SHP77 (cell line): ENCODE measurements around the gene POLE.

Experiments
- DNase-seq, 2 experiments: peaks; one replicate each; lab custom pipeline; 2025; lab: John Stamatoyannopoulos, UW

The POLE gene

DNA sequence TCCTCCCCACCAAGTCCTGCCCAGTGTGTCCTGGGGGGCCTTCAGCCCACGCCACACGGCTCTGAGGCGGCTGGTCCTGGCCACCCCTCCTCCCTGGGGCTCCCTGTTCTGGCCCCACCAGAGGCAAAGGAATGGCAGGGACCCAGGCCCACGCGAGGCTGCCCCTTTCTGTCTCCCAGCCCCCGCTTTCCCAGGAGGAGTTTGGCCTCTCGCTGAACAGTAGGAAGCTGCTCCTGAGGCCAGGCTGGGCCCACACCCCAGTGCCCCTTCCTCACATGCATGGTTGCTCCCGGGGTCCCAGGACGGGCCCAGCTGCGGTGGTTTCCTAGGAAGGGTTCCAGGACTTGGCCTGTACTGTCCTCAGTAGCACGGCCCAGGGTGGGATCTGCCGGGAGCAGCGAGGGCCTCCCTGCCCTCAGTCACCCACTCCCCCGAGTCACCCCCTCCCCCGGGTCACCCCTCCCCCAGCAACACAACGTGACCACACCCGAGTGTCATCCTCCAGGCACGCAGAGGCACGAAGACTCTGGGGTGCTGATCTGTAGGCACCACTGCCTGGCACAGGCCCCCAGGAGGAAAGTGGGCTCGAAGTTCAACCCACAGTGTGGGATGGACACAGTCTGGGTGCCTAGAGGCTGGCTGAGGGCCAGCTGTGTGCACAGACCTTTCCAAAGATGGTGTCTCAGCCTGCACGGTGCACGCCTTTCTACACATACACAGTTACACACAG lies 109.8 kb downstream of the POLE start:
- no peak for DNase-seq

DNA sequence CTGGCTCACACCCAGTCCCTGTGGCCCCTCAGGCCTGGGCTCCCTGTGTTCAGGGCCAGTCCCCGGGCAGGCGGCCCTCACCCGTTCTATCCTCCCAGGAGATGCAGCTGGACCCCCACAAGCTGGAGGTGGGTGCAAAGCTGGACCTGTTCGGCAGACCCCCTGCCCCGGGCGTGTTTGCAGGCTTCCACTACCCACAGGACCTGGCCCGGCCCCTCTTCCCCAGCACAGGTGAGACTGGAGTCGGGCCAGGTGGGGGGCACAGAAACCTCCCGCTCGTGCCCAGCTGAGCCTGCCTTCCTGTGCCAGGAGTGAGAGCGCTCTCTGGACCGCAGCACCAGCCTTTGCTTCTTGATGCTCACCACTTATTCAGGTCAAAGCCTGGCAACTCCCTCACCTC lies 110.4 kb downstream of the POLE start:
- DNase-seq = no peak

DNA sequence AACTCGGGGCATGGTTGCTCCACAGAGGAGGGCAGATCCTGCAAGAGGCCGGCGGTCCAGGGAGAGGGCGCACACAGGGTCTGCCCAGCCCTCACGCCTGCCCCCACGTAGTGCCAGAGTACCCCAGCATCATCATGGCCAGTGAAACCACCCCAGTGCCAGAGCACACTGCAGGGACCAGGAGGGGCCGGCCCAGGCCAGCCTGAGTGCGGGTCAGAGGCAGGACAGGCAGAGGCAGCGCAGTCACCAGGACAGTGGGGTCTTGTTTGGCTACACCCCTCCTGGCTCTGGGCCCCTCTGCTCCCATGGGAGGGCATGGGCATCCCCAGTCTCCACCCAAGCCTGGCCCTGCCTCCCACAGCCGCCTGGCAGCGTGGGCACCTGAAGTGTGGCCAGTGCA lies 111.5 kb downstream of the POLE start:
- no peak for DNase-seq

DNA sequence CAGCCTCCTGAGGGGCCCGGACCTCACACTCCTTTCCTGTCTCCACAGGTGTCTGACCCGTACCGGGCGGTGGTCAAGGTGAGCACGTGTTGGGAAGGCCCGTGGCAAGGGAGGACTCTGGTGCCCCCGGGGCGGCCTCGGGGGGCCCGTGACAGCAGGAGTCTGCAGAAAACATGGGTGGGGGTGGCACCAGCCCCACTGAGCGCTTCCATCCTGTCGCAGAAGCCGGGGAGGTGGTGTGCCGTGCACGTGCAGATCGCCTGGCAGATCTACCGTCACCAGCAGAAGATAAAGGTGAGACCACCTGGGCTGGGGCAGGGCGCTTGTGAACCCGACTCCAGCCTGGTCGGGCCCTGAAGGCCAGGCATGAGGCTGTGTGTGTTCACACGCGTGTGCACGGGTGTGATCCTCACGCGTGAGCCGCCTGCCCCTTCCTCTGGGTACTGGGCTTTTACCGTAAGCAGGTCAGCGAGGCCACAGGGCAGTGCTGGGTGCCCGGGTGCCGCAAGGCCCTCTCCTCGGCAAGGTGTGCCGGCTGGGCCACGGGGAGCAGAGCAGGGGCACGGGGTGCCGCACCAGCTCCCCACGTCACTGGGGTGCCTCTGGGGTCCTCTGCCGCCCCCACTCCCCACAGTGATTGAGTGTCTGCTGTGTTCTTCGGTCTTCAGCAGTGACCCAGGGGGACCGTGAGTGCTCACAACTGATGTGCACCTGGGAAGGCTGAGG lies 112.7 kb downstream of the POLE start:
- no peak for DNase-seq
